ENCODE measurements around the gene DNAH6. TPM values are rescaled to one million over a fixed set of nuclear protein-coding genes. Genes with fewer than 3 reads are reported as not detected.
"Not testable (repeated sequence)": the region's sequence is repeated elsewhere in the genome, so short reads cannot be mapped to it uniquely, and the experiment has no call there.

DNAH6 gene
- polyA plus RNA-seq, 4 donors, result 1.8 to 2.2 (median 2.1) TPM

- DNase-seq (ENCODE audit: low read depth in 4 of 4, low spot score in 2 of 4), result no peak
Observed at GRCh38 chr2:84496386-84496785, 19.9 kb upstream of the DNAH6 start.

- no peak for DNase-seq (ENCODE audit: low read depth in 4 of 4, low spot score in 2 of 4)
Observed at GRCh38 chr2:84497285-84497684, 19.0 kb upstream of the DNAH6 start.

GRCh38 chr2:84498150-84498799 is 18.0 kb upstream of the DNAH6 start:
- DNase-seq (ENCODE audit: low read depth in 4 of 4, low spot score in 2 of 4), result no peak

GRCh38 chr2:84511024-84511423 is 5.3 kb upstream of the DNAH6 start:
- not testable (repeated sequence) for DNase-seq (ENCODE audit: low read depth in 4 of 4, low spot score in 2 of 4)

- no peak for DNase-seq (ENCODE audit: low read depth in 4 of 4, low spot score in 2 of 4)
Observed at GRCh38 chr2:84515788-84516187, 510 bp upstream of the DNAH6 start.

GRCh38 chr2:84519332-84519957 is 3.1 kb downstream of the DNAH6 start:
- no peak for DNase-seq (ENCODE audit: low read depth in 4 of 4, low spot score in 2 of 4)

GRCh38 chr2:84526562-84526961 is 10.3 kb downstream of the DNAH6 start:
- DNase-seq (ENCODE audit: low read depth in 4 of 4, low spot score in 2 of 4), result no peak

- no peak for DNase-seq (ENCODE audit: low read depth in 4 of 4, low spot score in 2 of 4)
Observed at GRCh38 chr2:84527137-84528129, 11.1 kb downstream of the DNAH6 start.

- DNase-seq (ENCODE audit: low read depth in 4 of 4, low spot score in 2 of 4), result no peak
Observed at GRCh38 chr2:84532291-84532690, 16.0 kb downstream of the DNAH6 start.

GRCh38 chr2:84534225-84534624 is 17.9 kb downstream of the DNAH6 start:
- no peak for DNase-seq (ENCODE audit: low read depth in 4 of 4, low spot score in 2 of 4)

- no peak for DNase-seq (ENCODE audit: low read depth in 4 of 4, low spot score in 2 of 4)
Observed at GRCh38 chr2:84537251-84537650, 21.0 kb downstream of the DNAH6 start.

GRCh38 chr2:84539729-84540128 is 23.4 kb downstream of the DNAH6 start:
- no peak for DNase-seq (ENCODE audit: low read depth in 4 of 4, low spot score in 2 of 4)

GRCh38 chr2:84545005-84545404 is 28.7 kb downstream of the DNAH6 start:
- DNase-seq (ENCODE audit: low read depth in 4 of 4, low spot score in 2 of 4), result no peak

GRCh38 chr2:84546551-84546950 is 30.3 kb downstream of the DNAH6 start:
- DNase-seq (ENCODE audit: low read depth in 4 of 4, low spot score in 2 of 4), result no peak

- DNase-seq (ENCODE audit: low read depth in 4 of 4, low spot score in 2 of 4), result no peak
Observed at GRCh38 chr2:84548303-84548702, 32.0 kb downstream of the DNAH6 start.

- DNase-seq (ENCODE audit: low read depth in 4 of 4, low spot score in 2 of 4), result no peak
Observed at GRCh38 chr2:84550916-84551315, 34.6 kb downstream of the DNAH6 start.

- not testable (repeated sequence) for DNase-seq (ENCODE audit: low read depth in 4 of 4, low spot score in 2 of 4)
Observed at GRCh38 chr2:84551526-84551925, 35.2 kb downstream of the DNAH6 start.

- no peak for DNase-seq (ENCODE audit: low read depth in 4 of 4, low spot score in 2 of 4)
Observed at GRCh38 chr2:84556190-84556589, 39.9 kb downstream of the DNAH6 start.

GRCh38 chr2:84559838-84560237 is 43.5 kb downstream of the DNAH6 start:
- no peak for DNase-seq (ENCODE audit: low read depth in 4 of 4, low spot score in 2 of 4)

GRCh38 chr2:84579661-84580060 is 63.4 kb downstream of the DNAH6 start:
- no peak for DNase-seq (ENCODE audit: low read depth in 4 of 4, low spot score in 2 of 4)

GRCh38 chr2:84603911-84604310 is 87.6 kb downstream of the DNAH6 start:
- DNase-seq (ENCODE audit: low read depth in 4 of 4, low spot score in 2 of 4), result no peak

Data from left renal cortex interstitium (tissue), 4 donors.